ENCODE data around the gene TMEM9. TPM values are rescaled to one million over a fixed set of nuclear protein-coding genes. Genes with fewer than 3 reads are reported as not detected.
"Not testable (repeated sequence)": the region's sequence is repeated elsewhere in the genome, so short reads cannot be mapped to it uniquely, and the experiment has no call there.

The TMEM9 gene
- total RNA-seq, 1 donor from 2014 or later = 88.2 TPM

DNA sequence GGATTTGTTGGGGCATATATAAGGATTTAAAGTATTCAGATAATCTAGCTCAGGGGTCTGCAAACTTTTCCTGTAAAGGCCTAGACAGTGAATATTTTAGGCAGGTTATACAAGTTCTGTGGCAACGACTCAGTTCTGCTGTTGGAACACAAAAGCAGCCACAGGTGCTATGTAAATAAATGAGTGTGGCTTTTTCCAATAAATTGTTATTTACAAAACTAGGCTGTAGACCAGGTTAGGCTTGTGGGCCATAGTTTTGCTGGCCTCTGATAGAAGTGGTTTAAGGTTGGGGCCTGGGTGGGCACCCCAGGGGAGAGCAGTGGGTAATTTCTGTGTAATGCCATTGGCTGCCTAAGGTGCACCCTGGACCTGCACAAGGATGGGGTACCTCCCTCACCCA, 19.5 kb upstream of the TMEM9 start:
- no peak for DNase-seq (ENCODE audit: low read depth)

DNA sequence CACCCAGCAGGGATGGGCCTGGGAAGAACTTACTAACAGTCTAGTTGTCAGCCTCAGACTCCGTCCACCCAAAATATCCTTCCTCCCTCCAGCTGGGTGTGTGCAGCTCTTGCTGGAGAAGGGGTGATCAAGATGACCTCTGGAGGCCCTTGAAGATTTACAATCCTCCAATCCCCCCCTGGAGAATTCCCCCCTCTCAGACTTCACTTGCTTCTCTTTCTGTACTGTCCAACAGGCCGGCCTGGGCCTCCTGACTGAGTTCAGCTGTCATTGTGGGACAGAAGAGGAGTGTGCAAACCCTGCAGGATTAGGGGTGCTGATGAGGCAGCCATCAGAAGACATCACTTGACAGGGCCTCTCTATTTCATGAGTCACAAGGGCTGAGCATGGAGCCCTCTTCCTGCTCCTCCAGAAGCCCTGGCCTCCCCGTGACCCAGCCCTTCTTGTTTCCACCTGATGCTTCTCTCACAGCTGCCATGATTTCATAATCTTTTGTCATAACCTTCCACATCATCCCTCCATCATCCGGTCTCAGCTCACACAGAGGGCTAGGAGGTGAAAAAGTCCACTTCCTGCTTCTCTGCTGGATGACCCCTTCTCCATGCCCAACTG, 18.8 kb upstream of the TMEM9 start:
- peak; percentile 81 for DNase-seq (ENCODE audit: low read depth)

DNA sequence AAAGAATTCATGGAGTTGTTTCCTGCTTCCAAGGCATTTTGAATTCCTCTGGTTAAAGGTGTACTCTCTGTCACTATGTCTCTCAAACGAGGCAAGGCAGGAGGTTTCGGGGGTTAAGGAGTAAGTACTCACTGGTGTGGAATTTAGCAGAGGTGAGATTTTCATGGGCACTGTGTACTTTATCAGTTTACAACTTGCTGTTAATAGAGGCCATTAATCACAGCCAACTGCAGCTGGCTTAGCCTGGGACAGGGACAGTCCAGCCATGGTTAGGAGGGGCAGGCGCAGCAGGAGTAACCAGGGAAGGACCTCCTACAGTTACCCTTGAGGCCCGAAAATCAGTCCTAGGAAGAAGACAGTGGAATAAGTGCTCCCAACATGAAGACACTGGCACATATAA, 18.1 kb upstream of the TMEM9 start:
- DNase-seq (ENCODE audit: low read depth) = peak; percentile 78

DNA sequence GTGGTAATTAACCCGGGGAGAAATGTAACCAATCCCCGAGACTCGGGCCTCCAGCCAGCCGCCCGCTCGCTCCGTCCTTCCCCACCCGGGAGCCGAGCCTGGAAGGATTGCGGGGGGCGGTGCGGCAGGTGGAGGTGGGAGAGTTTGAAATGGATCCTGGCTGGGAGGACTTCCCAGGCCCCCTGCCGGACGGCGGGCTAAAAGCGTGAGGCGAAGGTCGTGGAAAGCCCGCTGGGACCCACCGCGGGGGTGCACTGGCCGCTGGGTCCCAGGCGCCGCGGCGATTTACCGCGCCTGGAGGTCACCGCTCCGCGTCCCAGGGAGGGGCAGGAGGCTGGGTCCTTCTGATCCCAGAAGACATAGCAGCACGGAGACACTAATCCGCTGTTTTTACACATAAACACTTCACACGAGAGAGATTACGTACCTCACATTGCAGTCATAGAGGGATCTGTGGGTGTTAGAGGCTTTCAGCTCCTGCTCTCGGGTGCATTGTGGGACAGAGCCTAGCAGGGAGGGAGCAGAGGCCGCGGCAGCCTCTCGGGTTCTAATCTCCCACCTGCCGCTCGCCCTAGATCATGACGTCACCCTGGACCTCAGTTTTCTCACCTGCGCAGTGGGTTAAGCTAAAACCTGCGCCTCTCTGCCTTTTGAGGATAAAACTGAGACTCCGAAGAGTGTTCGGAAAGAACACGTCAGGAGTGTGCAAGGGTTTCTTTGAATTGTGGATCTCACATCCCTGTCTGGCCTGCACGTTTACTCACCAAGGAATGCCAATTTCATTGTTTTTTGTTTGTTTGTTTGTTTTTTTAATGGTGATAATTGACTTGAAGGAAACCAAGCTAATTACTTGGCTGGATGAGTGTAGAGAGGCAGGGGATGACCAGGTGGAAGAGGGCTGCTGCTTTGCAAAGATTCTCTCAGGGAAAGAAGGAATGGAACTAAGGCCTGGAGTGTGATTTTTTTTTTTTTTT, 17.1 kb upstream of the TMEM9 start:
- DNase-seq (ENCODE audit: low read depth) = peak; percentile 63

DNA sequence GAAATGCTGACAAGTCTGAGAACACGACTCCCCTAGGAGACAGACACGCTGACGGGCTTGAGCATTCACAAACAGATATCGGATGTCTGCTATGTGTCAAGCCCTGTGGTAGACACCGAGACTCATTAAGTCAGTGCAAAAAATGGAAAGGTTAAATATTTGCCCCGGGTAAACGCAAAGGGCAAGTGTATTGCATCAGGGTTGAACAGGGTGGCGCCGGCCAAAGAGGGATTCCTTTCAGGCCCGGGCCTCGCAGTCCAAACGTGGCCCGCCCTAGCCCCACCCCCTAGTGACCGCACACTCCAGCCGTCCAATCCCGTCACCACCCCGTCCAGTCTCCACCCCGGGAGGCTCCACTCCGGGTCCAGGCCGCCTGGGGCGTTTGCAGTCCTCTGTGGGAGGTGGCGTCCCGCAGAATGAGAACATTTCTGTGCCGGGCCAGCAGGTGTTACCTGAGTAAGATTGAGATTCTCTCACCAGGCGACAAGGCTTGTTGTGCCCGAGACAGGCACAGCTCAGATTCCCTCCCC, 16.3 kb upstream of the TMEM9 start:
- DNase-seq (ENCODE audit: low read depth) = peak; percentile 98

DNA sequence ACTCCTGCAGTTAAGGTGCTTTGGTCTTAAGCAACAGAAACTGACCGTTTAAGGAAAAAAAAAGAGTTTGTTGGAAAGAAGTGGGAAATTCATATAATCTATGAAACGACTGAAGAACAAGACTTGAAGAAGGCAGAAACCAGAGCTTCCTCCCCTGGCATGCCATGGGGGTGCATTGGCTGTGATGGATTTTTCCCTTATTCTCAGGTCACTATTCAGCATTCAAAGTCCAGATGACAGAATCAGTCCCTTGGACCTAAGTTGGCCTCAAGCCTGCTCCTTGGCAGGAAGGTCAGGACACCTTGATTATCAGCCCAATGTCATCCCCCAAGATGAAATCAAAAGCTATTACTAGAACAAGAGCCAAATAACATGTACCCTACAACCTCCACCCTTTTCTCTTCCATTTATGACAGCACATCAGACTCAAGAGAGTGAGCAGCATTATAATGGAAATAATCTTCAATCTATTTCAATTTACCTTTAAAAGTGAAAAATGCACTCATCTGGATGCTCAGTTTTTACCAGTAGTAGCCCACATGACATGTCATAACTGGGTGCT, 15.8 kb upstream of the TMEM9 start:
- DNase-seq (ENCODE audit: low read depth) = no peak

DNA sequence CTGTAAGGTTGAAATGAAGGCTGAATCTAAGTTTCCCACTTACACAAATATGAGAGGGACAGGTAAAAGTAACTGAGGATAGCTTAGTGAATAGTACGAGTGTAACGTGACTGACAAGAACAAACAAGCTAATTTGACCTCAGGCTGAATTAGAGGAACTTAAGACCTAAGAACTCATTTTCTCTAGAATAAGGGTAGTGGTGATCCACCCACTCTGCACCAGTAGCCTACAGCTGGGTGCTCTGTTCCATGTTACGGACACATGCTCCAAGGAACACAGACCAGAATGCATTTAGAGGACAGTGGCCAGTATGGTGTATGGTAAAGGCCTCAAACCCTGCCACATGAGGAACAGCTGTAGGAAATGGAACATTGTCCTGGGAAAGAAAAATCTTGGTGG, 14.9 kb upstream of the TMEM9 start:
- DNase-seq (ENCODE audit: low read depth) = no peak

DNA sequence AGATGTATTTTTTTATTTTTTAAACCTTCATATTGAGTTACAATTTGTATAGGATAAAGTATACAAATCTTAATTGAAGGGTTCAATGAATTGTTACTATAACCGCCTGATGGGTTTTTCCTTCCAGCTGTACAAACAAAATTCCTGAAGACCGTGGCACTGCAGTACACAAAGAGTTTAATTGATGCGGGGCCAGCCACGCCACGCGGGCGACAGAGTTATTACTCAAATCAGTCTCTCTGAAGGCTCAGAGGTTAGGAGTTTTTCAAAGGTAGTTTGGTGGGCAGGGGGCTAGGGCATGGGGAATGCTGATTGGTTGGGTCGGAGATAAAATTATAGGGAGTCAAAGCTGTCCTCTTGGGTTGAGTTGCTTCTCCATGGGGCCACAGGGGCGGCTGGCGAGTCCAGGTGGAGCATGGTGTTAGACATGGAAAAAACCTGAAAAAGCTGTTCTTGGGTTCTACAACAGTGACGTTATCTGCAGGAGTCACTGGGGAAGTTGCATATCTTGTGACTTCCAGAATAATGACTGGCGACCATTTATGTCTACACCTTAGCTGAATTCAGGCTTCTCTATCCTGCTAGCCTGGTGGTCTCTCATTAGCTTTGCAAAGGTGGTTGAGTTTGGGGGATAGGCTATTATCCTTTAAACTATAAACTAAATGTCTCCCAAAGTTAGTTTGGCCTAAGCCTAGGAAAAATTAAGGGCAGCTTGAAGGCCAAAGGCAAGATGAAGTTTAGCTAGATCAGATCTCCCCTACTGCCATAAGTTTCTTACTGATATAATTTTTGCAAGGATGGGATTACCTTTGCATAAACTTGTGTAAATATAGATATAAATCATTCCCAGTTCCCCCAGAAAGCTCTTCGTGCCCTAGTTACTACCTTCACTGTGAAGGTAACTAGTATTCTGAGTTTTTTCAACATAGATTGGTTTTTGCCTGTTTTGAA, 13.0 kb upstream of the TMEM9 start:
- DNase-seq (ENCODE audit: low read depth) = no peak

DNA sequence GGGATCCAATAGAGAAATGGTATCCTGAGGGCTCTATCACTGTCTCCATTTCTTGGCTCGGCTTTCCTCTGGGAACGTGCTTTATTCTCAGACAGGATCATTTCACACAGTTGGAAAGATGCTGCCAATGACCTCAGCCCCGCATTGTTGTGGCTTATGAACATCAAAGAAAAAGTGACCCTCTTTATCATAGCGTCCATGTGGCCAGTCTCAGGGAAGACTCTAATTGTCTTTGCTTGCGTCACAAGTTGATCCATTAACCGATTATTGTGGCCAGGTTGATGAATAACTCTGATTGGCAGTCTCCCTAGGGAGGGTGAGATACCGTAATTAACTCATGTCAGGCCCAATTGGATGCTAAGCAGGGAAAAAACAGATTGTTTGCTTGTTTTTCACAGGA, 10.4 kb upstream of the TMEM9 start:
- DNase-seq (ENCODE audit: low read depth) = peak; percentile 46

DNA sequence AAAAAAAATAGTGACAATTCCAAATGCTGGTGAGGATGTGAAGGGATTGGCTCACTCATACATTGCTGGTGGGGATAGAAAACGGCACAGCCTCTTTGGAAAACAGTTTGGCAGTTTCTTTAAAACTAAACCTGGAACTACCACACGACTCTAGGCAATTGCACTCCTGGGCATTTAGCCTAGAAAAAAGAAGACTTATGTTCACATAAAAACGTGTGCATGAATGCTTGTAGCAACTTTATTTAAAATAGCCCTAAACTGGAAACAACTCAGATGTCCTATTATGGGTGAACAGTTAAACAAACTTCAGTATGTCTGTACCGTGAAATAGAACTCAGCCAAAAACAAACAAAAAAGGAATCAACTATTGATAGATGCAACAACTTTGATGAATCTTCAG, 9.4 kb upstream of the TMEM9 start:
- DNase-seq (ENCODE audit: low read depth) = no peak

DNA sequence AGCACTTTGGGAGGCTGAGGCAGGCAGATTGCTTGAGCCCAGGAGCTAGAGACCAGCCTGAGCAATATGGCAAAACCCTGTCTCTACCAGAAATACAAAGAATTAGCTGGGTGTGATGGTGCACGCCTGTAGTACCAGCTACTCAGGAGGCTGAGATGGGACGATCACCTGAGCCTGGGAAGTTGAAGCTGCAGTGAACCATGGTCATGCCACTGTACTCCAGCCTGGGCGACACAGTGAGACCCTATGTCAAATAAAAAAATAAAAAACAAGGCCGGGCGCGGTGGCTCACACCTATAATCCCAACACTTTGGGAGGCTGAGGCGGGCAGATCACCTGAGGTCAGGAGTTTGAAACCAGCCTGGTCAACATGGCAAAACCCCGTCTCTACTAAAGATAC, 8.8 kb upstream of the TMEM9 start:
- not testable (repeated sequence) for DNase-seq (ENCODE audit: low read depth)

DNA sequence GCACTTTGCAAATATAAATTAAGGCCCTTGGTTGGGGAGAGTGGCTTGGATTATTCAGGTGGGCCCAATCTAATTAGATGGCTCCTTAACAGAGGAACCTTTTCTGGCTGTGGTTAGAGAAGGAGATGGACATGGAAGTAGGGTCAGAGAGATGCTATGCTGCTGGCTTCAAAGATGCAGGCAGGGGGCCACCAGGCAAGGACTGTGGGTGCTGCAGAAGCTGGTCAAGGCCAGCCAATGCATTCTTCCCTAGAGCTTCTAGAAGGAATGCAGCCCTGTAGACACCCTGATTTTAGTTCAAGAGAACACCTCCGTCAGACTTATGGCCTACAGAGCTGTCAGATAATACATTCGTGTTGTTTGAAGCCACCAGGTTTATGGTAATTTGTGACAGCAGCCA, 3.7 kb upstream of the TMEM9 start:
- no peak for DNase-seq (ENCODE audit: low read depth)

DNA sequence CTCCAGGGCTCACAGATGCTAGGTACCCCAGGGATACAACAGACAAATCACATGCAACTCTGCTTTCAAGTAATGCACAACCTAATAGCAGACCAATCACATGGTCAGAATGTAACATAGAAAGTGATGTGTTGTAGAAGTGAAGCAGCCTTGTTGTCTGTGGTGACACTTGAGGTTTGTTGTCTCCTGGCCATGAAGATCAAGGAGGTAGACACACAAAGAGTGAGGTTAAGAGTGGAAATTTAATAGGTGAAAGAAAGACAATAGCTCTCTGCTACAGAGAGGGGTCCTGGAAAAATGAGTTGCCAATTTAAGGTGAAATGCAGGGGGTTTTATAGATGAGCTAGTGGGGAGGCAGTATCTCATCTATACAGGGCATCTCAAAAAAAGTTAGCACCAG, 2.5 kb upstream of the TMEM9 start:
- DNase-seq (ENCODE audit: low read depth) = no peak

DNA sequence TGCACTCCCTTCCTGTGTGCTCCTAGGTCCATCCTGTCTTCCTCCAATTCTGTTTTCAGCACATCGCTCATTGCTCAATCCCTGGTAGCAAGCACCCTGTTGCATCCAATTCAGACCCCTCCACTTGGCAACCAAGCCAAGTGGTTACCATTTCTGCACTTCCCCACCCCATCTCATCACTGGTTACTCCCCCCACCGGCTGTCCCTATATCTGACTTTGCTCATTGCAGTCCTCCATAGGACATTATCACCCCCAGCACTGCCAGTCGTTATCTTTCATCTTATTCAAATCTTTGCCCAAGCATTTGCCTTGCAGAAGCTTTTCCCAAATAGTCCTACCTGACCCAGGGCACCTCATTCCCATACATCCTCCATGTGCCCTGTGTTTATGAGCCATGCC, 2.1 kb upstream of the TMEM9 start:
- no peak for DNase-seq (ENCODE audit: low read depth)

DNA sequence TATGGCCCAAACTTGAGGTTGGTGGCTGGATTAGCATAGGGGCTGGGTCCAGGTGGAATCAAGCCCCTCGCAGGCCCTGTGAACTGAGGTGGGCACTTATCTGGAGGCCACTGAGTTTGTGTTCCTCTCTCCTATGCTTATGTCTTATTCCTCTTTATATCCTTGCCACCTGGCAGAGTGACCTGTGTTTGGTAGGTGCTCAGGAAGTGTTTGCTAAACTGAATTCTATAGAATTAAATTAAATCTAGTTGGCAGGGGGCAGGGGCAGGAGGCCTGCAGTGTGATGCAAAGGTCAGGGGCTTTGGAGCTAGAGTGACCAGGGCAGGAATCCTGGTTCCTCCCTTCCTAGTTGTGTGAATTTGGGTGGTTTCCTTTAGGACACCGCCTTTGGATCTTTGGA, 1.1 kb upstream of the TMEM9 start:
- no peak for DNase-seq (ENCODE audit: low read depth)

DNA sequence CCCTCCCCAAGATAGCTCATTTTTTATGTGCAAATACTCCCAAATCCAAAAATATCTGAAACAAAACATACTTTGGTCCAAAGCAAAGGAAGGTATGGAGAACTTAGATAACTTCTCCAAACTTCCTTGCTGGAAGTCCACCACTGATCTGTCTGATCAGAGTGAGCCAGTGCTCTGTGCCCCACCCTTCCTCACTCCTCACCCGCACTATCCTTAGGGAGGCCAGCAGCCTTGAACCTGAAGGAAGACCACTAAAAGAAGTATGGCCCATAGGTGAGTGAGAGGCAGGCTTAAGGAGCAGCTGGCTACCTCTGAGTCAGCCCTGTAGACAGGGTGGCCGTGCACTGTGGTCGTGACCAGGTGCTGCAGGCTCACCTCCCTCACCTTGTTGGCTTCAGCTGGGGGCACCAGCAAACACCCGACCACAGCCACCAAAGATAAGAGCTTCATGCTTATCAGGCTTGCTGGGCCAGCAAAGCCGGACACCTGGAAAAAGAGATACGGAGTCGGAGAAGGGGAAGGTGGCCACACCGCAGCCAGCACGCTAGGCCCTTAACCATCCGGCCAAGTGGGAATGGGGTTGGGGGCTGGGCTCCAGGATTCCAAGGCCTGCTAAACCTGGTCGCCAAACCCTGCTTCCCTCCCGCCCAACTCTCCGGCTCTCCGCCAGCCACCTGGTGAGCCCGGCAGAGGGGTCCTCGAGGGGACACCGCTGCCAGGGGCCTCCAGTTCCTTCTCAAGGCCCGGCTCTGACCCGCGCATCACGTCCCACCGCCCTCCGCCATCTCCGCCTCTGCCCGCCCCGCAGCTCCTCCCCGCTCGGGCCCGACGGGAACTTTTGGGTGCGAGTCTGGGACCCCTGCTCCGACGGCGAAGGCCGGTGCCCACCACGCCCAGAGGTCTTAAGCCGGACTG, 543 bp downstream of the TMEM9 start:
- DNase-seq (ENCODE audit: low read depth) = no peak

DNA sequence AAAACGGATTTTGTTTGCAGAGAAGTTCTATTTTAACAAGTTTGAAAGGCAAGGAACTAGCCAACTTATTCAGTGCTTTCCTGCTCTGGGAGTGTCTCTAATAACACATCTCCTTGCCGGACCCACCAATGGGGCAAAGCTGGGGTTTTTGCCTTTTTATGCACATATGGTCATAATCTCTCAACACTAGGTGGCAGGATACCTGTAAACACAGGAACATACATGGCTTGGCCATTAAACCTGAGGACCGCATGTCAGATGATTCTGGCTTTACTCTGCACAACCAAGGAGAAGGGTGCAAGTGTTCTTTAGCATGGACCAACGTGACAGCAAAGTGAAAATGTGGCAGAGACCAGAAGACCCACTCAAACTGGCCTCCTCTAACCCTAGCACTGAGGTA, 4.9 kb downstream of the TMEM9 start:
- DNase-seq (ENCODE audit: low read depth) = no peak

DNA sequence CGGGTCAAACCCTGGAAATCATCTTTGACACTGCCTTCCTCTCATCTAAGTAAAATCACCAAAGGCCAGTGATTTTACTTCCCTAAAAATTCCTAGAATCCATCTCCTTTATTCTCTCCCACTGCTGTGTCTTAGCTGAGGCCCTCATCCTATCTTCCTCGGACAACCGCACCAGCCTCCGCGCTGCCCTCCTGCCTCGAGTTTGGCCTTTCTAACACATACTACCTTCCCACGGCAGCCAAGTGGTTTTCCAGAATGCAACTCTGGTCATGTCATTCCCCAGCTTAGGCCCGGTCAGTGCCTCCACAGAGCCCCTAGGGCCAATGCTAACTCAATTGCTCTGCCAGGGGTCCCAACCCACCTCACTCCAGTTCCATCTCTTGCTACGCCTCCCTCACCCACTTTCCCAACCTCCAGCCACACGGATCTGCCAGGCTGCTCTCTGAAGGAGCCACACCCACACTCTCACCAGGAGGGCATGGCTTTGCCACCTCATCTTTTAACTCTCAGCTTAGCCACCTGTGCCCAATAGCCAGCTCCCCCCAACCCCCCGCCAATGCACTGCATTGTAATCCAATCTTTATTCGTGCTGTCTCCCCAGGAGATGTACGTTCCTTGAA, 6.8 kb downstream of the TMEM9 start:
- no peak for DNase-seq (ENCODE audit: low read depth)

DNA sequence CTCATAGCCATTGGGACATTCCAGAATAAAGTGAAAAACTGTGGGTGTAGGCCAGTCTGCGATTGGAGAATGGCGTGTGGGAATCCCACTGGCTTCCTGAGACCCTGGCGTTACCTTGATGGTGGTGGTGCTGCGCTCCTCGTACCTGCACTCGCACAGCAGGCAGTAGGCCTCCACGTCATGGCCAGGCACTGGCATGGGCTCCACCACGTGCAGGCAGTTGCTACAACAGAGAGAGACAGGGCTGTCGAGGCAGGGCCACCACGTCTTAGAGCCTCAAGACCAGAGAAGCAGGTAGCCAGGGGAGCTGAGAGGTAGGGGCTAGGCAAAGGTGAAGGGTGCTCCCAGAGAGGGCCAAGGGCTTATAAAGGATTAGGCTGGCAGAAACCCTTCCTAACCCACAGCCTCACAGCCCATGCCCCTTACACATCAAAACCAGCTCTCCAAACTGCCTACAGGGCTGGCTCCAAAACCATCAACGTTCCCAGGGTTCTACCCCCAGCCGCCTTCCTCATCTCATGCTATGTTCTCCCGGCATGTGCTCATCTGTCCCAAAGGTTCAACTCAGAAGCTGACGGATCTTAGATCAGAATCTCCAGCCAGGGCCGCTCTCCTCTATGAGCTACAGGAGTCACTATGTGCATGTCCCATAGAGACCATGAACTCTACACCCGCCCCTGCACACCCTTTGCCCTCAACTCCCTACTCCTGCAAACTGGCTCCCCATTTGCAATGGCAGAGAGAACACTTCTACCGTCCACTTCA, 7.5 kb downstream of the TMEM9 start:
- DNase-seq (ENCODE audit: low read depth) = no peak

Data from myocyte (in vitro differentiated cells).